GM12801 (cell line): ENCODE measurements around the gene SGSM2.

Experiments
- TF ChIP-seq, protein P1 (sequence below): IDR thresholded peaks from one replicate; pipeline ENCODE4 v1.5.1; 2011; ENCODE audit warnings: control low read depth; ENCODE audit not compliant: insufficient read length; ENCODE audit errors: extremely low read depth

The SGSM2 gene

DNA sequence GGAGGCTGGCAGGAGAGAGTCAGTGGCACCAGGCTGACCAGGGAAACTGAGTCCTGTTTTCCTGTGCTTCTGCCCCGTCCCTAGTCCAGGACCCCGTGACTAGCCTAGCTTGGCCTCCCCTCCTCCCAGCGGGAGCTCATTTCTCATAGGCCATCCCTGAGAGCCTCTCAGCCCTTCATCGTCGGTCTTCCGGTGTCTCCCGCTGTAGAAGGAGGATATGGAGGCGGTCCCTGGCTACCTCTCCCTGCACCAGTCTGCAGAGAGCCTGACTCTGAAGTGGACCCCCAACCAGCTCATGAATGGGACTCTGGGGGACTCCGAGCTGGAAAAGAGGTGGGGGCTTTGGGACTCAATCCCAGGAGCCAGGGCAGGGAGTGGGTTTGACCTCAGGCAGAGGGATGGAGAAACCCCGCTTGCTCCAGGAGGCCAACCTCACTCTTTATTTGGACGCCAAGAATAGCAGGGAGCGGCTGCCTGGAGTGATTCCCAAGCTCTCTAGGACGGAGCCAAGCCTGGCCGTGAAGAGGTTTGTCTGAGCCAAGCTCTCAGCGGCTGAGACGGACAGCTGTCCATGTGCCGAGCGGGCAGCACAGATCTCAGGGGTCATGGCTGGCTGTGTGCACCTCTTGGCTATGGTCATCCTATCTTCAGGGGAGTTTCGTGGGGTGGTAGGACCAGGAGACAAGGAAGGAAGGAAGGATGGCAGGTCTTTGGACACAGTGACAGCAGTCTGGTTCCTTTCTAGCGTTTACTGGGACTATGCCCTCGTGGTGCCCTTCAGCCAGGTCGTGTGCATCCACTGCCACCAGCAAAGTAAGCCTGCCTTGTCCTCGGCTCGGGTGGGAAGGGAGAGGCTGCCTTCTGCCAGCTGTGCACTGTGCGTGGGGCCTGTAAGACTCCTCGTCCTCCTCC, 26.8 kb downstream of the SGSM2 start:
- TF ChIP-seq, protein P1, sequence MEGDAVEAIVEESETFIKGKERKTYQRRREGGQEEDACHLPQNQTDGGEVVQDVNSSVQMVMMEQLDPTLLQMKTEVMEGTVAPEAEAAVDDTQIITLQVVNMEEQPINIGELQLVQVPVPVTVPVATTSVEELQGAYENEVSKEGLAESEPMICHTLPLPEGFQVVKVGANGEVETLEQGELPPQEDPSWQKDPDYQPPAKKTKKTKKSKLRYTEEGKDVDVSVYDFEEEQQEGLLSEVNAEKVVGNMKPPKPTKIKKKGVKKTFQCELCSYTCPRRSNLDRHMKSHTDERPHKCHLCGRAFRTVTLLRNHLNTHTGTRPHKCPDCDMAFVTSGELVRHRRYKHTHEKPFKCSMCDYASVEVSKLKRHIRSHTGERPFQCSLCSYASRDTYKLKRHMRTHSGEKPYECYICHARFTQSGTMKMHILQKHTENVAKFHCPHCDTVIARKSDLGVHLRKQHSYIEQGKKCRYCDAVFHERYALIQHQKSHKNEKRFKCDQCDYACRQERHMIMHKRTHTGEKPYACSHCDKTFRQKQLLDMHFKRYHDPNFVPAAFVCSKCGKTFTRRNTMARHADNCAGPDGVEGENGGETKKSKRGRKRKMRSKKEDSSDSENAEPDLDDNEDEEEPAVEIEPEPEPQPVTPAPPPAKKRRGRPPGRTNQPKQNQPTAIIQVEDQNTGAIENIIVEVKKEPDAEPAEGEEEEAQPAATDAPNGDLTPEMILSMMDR = no peak

DNA sequence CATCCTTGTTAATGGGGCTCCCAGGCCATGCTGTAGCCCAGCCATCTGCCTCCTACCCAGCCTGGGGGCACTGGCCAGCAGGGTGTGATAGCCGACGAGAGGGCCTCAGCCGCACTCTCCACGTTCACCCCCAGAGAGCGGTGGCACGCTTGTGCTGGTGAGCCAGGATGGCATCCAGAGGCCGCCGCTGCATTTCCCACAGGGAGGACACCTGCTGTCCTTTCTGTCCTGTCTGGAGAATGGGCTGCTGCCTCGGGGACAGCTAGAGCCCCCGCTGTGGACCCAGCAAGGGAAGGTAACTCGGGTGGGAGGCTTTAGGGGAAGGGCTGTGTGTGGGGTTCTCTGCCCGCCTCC, 27.4 kb downstream of the SGSM2 start:
- TF ChIP-seq, protein P1 = no peak

DNA sequence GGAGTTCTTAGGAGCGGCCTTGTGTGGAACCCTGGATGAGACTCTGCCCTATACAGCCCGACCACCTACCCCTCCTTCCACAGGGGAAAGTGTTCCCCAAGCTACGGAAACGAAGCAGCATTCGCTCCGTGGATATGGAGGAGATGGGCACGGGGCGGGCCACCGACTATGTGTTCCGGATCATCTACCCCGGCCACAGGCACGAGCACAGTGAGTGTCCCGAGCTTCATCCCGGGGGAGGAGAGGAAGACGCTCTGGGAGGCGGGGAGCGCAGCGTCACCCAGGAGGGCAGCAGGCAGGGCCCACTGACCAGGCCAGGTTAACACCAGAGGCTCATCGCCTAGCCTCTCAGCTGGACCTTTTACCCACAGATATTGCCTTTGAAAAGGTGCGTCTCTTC, 27.8 kb downstream of the SGSM2 start:
- TF ChIP-seq, protein P1 = no peak

DNA sequence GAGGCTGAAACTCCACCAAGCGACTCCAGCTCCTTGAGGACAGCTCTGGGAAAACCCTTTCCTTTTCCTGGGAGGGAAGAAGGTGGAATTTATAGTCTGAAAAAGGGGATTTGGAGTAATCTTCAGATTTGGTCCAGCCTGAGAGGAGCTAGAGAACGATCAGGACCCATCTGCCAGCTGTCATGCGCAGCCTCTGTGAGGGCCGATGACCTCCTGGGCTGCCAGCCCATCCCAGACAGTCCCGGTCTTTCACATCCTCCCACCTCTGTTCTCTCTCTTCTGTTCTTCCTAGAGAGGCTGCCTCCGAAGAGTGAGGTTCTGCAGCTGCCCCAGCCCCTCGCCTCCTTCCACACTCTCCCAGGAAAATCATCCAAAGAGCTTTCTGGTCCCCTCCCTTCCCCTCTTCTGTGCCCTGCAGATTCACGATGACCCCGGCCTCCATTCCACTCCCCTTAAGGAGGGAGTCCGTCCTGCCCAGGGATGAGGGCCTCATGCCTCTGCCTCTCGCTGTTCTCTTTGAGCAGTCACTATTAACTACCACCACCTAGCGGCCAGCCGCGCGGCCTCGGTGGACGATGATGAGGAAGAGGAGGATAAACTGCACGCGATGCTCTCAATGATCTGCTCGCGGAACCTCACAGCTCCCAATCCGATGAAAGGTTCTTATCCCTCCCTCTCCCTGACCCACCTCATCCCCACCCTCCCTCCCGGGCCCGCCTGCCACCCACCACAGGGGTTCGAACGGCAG, 29.6 kb downstream of the SGSM2 start:
- TF ChIP-seq, protein P1 = no peak

DNA sequence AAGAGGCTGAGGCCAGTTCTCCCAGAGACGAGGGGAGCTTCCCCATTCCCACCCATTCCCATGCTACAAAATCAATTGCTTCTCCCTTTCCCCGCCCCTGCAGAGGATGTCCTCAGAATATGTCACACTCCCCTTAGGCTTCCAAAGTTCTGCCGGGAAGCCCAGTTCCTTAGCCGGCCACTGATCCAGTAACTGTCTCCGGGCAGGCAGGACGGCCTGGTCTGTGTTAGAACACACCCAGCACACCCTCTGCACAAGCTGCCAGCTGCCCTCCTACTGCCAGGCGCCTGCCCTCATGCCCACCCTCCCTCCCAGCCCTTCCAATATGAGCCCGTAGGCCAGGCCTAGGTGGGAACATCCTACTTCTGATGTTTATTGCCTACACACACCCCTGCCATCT, 31.1 kb downstream of the SGSM2 start:
- TF ChIP-seq, protein P1 = no peak

DNA sequence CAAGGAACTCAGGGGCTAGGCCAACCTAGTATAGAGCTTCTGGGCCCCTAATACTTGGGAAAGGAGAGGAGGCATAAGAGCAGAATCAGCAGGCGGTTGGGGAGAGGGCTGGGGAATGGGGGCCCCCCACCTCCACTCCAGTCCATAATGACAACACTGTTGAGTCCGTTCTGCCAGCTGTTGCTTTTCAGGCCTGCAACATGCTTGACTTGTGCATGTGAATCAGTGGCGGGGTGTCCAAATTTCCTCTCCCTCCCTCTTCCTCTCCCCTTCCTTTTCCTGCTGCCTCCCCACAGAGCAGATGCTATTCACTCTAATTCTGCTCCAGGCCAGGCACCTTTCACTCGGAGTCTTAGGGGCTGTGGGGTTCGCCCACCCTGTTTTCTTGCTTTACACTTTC, 31.7 kb downstream of the SGSM2 start:
- TF ChIP-seq, protein P1 = no peak

DNA sequence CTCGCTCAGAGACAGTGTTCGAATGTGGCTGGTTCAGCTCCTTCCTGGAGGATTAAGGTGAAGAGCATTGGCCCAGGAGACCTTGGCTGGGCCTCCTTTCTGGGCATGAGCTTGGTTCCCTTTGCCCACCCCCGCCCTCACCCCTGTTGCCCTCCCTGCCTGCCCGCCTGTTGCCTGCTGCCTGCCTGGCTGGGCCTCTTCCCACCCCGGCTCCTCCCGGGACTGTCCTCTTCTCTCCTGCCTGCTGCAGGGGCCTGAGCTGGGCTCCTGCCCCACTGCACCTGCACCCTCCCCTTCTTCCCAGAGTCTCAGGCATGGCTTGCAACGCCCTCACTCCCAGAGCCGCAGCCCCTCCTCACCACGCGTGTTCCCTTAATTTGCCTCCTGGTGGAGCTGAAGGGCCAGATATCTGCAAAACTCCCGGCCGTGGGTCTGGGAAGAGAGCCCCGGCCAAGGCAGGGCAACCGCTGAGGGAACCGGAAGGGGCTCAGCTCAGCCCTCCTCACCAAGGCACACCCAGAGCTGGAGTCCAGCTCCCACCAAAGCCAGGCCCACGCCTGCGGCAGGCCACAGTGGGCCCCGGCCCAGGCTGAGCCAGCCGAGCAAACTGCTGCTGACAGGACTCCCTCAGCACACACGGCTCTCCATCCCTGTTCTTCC, 32.4 kb downstream of the SGSM2 start:
- TF ChIP-seq, protein P1 = no peak
